ENCODE data around the gene OGFOD2.

The OGFOD2 gene

DNA sequence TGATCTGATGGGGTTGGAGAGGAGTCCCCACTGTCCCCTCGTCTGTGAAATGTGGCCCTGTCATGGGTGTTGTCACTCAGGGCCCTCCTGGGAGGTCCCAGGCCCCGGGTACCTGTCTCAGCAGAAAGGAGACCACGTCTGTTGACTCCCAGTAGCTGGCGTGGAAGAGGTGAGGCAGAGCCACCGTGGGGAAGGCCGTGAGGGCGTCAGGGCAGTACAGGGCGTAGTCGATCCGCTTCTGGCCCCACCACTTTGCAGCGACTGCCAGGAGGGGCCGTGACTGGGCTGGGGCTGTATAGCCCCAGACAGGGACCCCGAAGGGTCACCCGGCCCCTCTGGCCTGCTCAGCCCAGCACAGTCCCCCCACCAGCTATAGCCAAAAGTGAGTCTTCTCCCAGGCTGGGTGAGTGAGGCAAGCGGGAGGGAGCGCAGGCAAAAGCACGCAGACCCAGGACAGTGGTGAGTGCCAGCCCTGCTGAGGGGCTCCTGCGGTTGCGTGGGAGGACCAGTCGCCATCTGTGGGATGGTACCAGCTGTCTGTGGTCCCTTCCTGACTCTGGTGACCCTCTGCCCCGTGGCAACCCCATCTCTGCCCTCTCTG, 13.7 kb downstream of the OGFOD2 start:
- no peak for DNase-seq (ENCODE audit: low read depth in 2 of 2)

DNA sequence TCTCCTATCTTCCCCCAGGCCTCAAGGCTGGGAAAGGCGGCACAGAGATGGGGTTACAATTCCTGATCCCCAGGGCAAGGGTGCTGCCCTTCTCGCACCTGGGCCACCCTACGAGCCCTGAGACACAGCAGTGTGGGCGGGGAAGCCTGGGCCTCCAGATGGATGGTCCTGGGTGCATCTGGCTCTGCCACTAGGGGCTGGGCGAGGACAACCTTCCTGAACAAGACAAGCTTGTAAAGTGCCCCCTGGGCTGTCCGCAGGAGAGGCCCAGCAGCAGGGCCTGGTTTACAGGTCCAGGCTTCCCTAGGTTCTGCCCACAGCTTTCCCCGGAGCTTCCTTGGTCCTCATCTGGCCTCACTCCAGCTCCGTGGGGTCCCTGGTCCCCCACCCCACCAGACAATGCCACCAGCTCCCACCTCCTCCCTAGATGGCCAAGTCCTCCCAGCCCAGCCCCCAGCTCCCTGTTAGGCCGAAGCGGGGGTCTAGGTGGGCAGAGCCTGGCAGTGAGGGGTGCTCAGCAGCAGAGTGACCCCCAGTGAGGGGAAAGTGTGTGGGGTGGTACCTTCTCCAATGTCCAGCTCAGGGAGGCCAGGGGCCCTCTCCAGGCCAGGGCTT, 14.3 kb downstream of the OGFOD2 start:
- DNase-seq (ENCODE audit: low read depth in 2 of 2), result no peak

DNA sequence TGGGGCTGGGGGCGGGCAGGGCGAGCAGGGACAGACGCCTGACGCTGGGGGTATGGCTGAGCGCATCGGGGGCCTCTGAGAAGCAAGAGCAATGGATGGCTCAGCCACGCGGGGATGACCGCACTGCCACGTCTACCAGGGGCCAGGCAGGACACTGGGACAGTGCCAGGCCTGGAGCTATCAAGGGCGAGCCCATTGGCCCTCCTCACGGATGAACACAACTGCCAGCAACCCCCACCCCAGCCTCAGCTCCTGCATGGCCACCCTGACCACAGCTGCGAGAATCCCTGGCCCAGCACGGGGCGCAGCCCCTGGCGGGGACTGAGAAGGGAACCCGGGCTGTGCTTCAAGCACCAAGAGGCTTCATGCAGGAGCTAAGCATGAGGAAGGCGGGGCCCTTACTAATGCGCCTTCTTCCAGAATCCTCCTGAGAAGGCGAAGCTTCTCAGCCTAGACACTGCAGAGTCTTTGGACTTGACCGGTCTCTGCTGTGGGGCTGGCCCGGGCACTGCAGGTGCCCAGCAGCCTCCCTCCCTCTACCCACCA, 14.9 kb downstream of the OGFOD2 start:
- no peak for DNase-seq (ENCODE audit: low read depth in 2 of 2)

DNA sequence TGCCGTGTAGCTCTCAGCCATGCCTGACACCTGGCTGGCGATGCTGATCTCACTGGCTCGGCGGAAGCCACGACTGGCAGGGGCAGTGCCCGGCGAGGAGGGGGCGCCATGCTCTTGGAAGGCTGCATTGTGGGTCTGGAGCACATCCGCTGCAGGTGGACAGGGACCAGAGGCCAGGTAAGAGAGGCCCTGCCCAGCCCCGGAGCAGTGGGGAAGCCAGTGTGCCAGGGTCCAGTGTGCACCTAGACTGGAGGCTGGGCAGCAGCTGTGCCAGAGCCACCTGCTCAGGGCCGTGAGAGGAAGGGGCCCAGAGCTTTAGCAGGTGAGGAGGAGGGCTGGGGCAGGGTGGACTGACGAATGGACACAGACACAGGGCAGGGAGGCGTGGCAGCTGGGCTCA, 15.5 kb downstream of the OGFOD2 start:
- DNase-seq (ENCODE audit: low read depth in 2 of 2), result no peak

DNA sequence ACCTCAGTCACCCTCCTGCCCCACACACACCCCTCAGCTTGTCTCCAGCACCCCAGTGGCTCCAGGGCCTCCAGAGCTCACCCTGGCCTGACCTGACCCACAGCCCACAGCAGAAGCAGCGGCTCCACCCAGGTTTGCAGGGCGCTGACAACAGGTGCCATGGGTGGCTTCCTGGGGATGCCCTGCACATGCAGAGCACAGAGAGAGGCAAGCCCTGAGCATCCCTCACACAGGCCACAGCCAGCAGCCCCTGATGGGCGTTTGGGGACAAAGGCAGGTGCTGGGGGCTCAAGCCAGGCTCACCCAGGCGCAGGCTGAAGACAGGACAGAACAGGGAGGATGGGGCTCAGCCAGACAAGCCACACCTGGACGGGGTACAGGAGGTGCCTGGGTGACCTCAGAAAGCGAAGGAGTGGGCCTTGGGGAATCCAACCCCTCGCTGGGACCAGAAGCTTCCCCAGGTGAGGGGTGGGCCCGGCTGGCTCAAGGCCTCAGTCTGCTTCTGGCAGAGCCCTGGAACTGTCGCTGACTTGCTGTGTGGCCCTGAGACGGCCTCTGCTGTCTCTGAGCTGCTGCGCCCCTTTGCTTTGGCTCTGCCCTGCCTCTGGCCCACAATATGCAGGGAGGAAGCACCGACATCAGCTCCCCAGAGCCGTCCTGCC, 16.0 kb downstream of the OGFOD2 start:
- no peak for DNase-seq (ENCODE audit: low read depth in 2 of 2)

DNA sequence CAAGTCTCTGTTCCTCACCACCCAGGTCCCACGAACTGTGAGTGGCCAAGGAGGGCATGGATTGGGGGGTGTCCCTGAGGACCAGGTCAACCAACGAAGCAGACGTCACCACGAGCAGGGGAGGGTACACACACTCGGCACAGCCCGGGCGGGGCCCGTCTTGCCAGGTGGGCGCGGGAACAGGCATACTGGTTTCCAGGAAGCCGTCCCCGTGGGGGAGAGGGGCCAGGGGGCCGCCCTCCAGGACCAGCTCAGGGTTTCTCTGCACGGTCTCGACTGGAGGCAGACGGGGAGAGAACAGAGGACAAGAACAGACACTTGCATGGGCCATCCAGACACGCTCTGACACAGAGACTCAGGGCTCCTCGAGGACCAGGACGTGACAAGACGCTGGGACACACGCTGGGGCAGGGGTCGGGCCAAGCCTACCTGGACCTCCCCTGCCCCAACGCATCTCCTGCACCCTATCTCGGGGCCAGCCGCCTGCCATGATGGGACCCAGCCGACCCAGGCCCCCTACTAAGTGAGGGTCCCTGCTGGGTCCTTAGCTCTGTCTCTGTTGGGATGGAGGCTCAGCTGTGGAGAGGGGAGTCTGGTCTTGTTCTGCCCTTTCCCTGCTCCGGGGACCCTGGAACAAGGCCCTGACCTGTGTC, 16.7 kb downstream of the OGFOD2 start:
- DNase-seq (ENCODE audit: low read depth in 2 of 2), result no peak

DNA sequence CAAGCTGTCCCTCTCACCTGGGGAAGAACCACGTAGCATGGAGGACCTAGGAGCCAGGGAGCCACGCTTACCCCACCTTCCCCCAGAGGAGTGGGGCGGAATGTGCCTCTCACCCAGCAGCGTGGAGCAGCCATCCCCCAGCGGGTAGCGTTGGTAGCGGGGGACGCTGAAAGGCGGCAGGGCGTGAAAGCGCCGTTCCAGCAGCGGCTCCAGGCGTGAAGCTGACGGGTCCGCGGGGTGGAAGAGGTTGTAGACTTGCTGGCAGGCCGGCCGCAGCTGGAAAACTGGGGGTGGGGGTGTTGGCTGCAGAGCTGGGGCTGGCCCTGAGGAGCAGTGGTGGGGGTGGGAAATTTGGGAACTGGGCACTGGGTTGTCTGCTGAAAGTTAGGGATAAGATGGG, 17.3 kb downstream of the OGFOD2 start:
- no peak for DNase-seq (ENCODE audit: low read depth in 2 of 2)

DNA sequence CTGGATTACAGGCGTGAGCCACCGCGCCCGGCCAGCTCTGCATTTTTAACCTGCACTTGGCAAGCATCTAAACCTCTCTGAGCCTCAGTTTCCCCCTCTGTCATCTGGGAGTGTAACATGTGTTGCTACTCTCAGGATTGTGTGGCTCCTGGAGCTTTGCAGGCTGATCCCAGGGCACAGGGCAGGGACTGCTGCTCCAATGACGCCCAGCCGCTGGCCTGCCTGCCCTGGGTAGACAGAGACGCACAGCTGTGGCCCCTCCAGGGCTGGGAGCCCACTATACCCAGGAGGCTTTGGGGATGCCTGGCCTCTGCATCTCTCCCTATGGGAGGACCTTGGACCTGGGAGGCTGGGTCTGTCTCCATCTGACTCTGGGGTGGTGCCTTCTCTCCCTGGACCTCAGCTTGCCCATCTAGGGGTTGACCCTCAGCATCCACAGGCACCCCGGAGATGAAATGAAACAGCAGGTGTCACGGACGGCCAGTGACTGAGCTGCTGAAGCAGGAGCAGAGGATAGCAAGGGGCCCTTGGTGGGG, 19.2 kb downstream of the OGFOD2 start:
- DNase-seq (ENCODE audit: low read depth in 2 of 2), result no peak

DNA sequence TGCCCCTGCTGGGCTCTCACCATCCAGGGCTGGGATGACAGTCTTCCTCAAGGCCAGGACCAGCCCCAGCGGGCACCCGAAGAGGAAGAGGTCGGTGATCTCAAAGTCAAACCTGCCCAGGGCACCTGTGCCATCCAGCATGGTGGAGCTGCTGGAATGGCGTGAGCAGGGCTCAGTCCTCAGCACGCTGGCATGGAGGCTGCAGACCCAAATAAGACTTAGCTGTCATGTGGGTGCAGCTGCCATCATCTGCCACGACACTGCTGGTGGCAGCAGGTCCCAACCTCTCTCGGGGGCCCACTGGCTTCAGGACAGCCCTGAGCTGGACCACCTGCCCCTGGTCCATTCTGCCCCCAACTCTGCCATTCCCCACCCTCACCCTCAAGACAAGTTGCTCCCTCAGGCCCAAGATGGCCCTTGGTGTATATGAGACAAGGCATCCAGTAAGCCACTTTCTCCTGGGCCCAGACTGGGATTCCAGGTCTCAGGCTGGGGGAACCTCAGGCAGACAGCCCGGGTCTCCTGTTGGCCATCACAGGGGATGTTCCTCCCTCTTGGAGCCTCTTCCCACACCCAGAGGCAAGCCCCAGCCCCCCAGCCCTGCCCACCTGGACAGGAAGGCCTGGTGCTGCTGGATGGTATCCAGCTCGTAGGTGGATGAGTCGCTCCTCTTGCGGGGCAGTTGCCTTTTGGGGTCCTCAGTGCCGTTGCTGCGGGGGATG, 19.9 kb downstream of the OGFOD2 start:
- DNase-seq (ENCODE audit: low read depth in 2 of 2), result no peak

DNA sequence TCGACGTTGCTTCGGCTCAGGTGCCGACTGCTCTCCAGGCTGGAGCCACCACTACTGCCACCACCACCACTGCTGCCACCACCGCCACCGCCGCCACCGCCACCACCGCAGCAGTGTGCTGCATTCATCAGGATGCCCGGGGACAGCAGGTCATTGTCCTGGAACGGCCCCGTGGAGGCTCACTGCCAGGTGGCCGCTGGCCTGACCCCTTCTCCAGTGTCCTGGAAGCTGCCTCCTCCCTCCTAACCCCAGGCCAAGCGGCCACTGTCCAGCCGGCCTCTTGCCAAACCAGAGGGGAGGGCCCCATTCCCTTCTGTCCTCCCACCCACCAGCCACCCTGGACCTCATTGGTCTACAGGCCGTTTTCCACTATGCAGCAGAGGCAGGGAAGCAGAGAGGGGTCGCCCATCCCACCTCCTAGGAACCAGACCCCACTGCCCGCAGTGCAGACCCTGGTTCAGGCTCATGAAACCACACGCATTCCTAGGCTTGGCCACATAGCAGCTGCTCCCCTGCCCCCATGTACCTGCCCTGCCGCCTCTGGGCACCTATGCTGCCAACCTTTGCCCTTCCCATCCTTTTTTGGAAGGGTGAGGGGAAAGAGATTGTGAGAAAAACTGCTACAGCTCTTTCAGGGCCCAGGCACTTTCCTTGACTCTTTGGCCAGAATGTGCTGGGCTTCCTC, 20.6 kb downstream of the OGFOD2 start:
- no peak for DNase-seq (ENCODE audit: low read depth in 2 of 2)

DNA sequence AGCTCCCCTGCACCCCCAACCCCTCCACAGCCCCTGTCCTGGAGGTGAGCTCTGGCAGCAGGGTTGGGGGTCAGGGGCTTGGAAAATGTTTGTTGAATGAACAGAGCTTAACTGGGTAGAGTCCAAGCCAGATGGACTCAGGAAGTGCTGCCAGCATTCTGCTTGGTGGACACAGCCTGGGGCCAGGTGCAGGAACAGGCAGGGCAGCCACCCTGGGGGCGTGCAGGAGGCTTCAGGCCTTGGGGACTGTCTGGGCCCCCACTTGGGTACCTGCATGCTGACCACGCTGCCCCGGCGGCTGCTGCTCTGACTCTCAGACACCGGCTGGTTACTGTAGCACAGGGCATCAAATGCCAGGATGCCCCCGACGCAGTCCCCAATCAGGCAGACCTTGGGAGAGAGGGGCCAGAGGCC, 21.2 kb downstream of the OGFOD2 start:
- no peak for DNase-seq (ENCODE audit: low read depth in 2 of 2)

DNA sequence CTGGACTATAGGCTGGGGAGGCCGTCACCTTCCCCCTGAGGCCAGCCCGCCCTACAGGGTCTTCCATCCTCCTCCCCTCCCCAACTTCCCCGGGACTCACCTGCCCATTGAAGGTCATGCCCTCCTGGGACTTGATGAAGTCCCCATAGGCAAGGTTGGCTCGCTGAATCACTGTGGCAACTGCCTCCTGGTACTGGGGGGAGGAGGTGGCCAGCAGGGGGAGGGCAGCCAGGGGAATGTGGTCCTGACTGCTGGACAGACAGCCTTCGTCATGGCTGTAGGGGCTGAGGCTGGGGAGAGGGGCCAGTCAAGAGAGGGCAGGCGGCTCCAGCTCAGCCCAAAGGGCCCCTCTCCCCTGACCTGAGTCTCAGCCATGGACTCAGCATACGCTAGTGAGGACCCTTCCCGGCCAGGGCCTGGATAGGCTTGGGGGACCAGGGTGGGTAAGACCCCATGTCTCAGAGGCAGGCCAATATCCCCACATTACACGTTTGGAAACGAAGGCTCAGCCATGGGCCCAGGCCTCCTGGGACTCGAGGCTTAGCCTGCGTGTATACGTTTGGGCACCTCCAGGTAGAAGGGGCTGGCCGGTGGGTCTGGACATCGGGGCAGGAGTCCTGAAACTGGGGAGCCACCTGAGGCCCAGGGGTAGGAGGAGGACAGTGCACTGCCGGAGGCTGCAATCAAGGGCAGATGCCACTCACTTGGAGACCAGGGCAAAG, 21.7 kb downstream of the OGFOD2 start:
- DNase-seq (ENCODE audit: low read depth in 2 of 2), result no peak

DNA sequence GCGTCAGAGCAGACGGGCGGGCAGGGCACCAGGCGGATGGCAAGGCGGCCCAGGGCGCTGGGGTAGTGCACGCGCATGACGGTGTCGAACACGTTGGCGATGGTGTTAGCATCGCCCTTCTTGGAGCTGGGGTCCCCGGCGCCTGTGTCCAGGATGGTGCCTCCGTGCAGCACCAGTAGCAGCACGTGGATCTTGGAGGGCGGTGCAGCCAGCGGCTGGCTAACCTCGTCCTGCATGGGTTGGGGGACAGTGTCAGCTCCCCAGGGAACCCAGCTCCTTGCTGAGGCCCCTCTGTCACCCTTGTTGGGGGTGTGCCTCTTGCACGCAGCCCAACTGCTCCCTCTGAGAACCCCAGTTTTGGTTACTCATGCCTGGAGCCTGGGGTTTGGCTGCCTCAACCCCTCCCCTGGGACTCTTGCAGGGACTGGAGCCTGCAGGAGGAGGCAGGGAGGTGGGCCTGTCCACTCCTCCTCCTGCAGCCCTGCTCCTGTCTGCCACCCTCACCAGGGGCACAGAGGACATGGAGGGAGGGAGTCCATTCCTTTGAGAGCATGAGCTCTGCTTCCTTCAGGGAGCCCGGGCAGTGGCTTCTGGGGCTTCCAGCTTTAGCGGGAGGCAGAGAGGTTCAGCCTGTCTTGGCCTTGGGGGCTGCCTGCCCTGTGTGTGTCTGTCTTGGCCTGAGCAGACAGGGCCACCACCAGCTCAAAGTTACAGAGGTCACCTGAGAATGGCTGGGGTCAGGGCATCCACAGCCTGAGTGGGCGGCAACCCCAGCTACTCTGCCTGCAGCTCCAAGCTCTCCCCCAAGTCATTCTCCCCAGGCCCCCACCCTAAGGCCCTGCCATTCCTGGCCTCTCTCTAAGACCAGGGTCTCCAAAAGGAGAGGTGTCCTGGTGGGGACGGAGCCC, 22.6 kb downstream of the OGFOD2 start:
- no peak for DNase-seq (ENCODE audit: low read depth in 2 of 2)

DNA sequence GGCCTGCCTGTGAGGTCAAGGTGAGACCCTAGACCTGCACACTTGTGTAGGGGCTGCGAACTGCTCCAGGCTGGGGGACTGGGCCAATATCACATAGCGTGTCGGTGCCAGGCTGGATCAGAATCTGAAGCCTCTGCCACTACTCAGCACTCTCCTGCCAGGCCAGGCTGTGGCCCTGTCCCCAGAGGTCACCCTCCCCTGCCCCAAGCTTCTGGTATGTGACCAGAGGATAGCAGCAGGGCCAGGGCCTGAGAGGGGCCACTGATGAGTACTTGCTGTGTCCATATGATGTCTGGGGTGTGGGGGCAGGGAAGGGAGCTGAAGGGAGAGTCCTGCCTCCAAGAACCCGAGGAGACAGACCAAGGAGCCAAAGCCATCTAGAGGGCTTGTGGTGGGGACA, 23.3 kb downstream of the OGFOD2 start:
- no peak for DNase-seq (ENCODE audit: low read depth in 2 of 2)

DNA sequence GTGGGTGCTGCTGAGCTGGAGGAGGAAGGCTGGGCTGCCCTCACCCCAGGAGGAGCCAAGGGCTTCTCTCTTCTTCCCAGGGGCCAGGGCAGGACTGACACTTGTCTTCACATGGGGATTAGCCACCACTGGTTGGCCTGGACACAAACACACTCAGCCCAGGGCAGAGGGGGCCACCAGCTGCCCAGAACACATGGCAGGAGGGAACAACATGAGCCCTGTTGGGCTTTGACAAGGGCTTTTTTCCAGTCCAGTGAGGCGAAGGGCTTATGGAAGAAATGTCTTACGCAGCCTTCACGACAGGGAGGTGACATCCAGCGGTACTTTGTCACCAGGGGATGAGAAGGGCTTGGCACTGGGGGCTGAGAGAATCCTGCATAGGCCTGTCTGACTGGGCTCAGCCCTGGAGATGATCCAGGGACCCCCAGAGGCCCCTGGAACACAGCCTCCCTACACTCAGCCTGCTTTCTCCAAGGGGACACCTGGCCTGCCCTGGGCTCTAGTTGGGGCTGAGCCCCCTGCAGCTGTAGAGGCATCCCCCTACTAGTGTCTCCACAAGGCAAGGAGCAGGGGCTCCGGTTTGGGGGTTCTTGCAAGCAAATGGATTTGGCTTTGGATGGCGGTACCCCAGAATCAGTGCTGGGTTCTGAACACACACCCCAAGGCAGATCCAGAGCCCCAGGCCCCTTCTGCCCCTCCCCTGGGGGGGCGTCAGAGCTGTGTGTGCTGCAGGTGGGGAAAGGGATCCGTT, 24.3 kb downstream of the OGFOD2 start:
- no peak for DNase-seq (ENCODE audit: low read depth in 2 of 2)

DNA sequence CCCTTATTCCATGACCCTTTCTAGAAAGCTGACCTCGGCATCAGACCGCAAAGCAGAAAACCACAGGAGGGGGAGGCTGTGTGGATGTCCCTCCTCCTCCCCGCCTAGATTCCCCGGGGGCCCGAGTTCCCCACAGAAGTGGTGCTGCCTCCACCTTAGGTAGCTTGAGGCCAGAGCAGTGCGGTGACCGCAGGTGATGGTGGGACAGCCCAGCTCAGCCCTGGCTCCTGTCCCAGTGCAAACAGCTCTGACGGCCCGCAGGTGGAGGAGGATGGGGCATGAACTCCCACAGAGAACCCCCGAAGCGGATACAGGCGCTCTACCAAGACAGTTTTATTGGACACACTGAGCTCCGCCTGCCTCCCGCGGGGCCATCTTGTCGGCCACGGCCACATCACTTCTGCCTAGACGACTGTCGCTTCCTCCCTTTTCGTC, 25.0 kb downstream of the OGFOD2 start:
- DNase-seq (ENCODE audit: low read depth in 2 of 2), result no peak

DNA sequence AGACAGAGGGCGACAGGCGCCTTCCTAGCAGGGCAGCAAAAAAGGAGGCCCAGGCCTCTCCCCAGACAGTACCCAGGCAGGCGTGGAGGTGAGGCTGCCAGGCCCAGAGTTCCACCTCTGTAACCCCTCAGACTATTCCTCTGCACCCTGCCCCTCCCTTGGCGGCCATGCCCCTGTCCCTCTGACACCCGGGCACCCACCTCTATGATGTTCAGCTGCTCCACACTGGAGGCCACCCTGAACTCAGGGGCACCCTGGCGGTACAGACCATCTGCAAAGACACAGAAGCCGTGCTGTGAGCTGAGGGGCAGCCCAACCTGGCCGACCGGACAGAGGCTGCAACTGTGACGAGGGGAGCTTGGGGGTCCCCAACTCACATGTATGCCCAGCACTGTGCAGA, 25.5 kb downstream of the OGFOD2 start:
- no peak for DNase-seq (ENCODE audit: low read depth in 2 of 2)

DNA sequence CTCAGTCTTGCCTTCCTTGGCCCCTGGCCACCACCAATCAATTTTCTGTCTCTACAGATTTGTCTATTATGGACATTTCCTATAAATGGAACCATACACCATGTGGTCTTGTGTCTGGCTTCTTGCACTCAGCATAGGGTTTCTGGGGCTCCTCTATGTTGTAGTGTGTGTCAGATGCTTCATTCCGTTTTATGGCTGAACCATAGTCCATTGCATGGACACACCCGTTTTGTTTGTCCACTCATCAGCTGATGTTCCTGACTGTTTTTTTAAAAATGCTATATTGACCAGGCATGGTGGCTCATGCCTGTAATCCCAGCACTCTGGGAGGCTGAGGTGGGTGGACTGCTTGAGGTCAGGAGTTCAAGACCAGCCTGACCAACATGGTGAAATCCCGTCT, 26.4 kb downstream of the OGFOD2 start:
- DNase-seq (ENCODE audit: low read depth in 2 of 2), result no peak

DNA sequence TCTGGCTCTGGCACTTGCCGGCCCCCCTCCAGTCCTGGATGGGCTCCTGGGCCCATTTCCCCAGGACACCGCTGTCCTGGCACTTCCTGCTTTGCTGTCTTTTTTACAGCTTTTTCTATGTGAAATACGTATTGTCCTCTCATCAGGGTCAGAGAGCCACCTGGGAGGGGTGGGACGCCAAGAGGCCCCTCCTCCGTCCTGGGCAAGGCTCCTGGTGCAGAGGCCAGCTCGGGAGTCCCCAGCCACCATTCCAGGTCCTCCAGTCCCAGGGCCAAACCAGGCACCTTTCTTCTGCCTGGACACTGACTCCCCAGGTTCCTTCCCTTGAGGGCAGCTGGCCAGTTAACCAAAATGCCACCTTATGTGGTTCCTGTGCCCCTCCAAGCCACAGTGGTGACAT, 28.2 kb downstream of the OGFOD2 start:
- DNase-seq (ENCODE audit: low read depth in 2 of 2), result no peak

All from fibroblast of skin of left biceps (primary cell).